Cerebellar cortex (tissue), 1 donor: ENCODE results near the gene ZFYVE28.
A peak's percentile ranks its signal among the peaks of the same experiment; 100 is the strongest.
"Not testable (repeated sequence)": the region's sequence is repeated elsewhere in the genome, so short reads cannot be mapped to it uniquely, and the experiment has no call there.

Experiments
- DNase-seq: peaks from one replicate; pipeline ENCODE4 v3.0.0-alpha.2; 2015; ENCODE audit warnings: low spot score

Gene ZFYVE28

GRCh38 chr4:2390784-2391421 is 27.5 kb downstream of the ZFYVE28 start:
- DNase-seq = no peak

- DNase-seq = peak; percentile 64
Observed at GRCh38 chr4:2390146-2390545, 28.3 kb downstream of the ZFYVE28 start.

GRCh38 chr4:2389691-2390090 is 28.8 kb downstream of the ZFYVE28 start:
- no peak for DNase-seq

GRCh38 chr4:2388429-2389182 is 29.8 kb downstream of the ZFYVE28 start:
- DNase-seq = no peak

- no peak for DNase-seq
Observed at GRCh38 chr4:2387829-2388228, 30.6 kb downstream of the ZFYVE28 start.

- no peak for DNase-seq
Observed at GRCh38 chr4:2387218-2387617, 31.2 kb downstream of the ZFYVE28 start.

- no peak for DNase-seq
Observed at GRCh38 chr4:2386717-2387116, 31.7 kb downstream of the ZFYVE28 start.

GRCh38 chr4:2385516-2385915 is 32.9 kb downstream of the ZFYVE28 start:
- DNase-seq = no peak

- no peak for DNase-seq
Observed at GRCh38 chr4:2384245-2384644, 34.2 kb downstream of the ZFYVE28 start.

GRCh38 chr4:2383760-2384159 is 34.7 kb downstream of the ZFYVE28 start:
- DNase-seq = no peak

GRCh38 chr4:2383220-2383631 is 35.2 kb downstream of the ZFYVE28 start:
- DNase-seq = not testable (repeated sequence)

GRCh38 chr4:2382769-2383202 is 35.7 kb downstream of the ZFYVE28 start:
- DNase-seq = not testable (repeated sequence)

- not testable (repeated sequence) for DNase-seq
Observed at GRCh38 chr4:2380589-2380988, 37.9 kb downstream of the ZFYVE28 start.

GRCh38 chr4:2378898-2379297 is 39.5 kb downstream of the ZFYVE28 start:
- DNase-seq = no peak

GRCh38 chr4:2378401-2378800 is 40.0 kb downstream of the ZFYVE28 start:
- DNase-seq = no peak

- no peak for DNase-seq
Observed at GRCh38 chr4:2377241-2377640, 41.2 kb downstream of the ZFYVE28 start.

- no peak for DNase-seq
Observed at GRCh38 chr4:2375427-2375826, 43.0 kb downstream of the ZFYVE28 start.

- DNase-seq = no peak
Observed at GRCh38 chr4:2373532-2373931, 44.9 kb downstream of the ZFYVE28 start.

GRCh38 chr4:2372488-2373030 is 45.9 kb downstream of the ZFYVE28 start:
- DNase-seq = no peak

- no peak for DNase-seq
Observed at GRCh38 chr4:2371765-2372487, 46.5 kb downstream of the ZFYVE28 start.

GRCh38 chr4:2370597-2371320 is 47.7 kb downstream of the ZFYVE28 start:
- DNase-seq = no peak
